IPS-NIHi11 (cell line): ENCODE data around the gene KCNJ16.
A peak's percentile ranks its signal among the peaks of the same experiment; 100 is the strongest.
"Not testable (repeated sequence)": the region's sequence is repeated elsewhere in the genome, so short reads cannot be mapped to it uniquely, and the experiment has no call there.

Source experiments
- DNase-seq: peaks from one replicate; pipeline ENCODE4 v3.0.0; 2012; ENCODE audit warnings: mixed read lengths, low spot score

The KCNJ16 gene

DNA sequence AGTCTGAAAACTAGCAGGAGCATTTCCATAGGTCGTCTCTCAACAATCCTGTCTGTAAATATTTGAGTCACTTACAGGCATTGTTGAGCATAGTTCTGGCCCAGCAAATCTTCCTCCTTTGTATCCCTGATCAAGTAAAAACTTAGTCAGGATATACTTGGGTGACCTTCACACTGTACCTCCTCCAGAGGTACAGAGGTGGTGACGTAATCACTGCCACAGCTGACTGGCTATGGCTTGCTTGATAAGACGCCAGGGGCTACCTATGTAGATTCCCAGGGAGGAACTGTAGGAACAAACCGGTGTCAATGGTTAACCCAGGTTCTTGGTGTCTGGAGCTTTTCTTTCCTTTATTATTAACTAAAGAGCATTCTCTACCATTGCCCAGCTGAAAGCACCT is at the start of gene KCNJ16:
TSS of gene KCNJ16 (plus strand) at position 270 of the 400 bp plus-strand sequence. CDS start 56,863 bp downstream, outside the sequence.
- DNase-seq: peak; percentile 23

DNA sequence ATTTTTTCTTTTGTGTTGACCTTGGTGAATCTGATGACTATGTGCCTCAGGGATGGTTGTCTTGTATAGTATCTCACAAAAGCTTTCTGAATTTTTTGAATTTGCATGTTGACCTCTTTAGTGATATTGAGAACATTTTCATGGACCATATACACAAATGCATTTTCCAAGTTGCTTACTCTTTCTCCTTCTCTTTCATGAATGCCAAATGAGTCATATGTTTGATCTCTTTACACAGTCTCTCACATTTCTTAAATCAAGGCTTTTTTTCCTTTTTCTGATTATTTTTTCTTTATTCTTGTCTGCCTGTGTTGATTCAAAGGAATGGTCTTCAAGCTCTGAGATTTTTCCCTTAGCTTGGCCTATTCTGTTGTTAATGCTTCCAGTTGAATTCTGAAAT is 46.6 kb upstream of the KCNJ16 start:
- DNase-seq: no peak

DNA sequence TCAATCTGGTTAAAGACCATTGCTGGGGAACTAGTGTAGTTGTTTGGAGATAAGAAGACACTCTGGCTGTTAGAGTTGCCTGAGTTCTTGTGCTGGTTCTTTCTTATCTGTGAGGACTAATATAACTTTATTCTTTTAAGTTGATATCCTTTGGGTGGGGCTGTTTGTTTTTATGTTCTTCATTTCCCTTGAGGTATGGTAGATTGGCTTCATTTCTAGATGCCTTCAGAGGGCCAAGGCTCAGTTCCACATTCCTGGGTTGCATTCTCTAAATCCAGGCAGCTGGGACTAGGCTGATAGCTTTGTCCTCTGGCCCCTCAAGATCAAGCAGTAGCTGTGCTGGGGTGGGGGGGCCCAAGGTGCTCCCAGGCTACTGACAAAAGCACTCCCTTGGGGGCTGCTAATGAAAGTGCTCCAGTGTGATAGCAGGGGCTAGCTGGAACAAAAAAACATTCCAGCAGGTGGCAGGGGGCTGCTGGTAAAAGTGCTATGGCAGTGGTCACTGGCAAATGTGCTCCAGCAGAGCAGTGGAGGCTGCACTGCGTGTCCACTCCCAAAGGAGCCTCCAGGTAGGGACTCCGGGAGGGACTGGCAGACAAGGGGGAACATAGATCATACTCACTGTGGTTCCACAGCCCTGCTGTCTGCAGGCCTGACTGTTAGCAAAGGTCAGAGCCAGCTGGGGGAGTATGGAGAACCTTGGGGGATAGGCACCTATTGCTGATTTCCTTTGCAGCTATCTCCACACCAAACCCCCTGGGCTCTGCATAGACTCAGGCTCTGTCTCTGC is 45.9 kb upstream of the KCNJ16 start:
- no peak for DNase-seq

DNA sequence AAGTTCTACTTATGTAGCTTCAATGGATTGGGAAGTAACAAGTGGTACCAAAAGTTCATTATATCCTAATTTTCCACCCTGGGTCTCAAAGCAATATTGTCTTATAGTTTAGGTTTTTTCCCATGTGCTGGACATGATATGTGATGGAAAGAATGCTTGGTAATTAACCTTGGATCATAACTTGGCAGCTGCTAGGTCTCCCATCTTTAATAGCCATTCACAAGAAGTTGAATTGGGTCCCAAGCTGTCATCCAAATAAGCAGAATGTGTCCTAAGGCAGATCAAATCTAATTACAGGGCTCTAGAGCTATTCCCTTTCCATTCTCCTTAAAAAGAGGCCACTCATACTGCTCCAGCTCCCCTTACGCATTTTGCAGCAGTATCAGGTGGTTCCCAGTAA is 44.7 kb upstream of the KCNJ16 start:
- no peak for DNase-seq

- no peak for DNase-seq
Observed at GRCh38 chr17:70031341-70031740, 43.7 kb upstream of the KCNJ16 start.

DNA sequence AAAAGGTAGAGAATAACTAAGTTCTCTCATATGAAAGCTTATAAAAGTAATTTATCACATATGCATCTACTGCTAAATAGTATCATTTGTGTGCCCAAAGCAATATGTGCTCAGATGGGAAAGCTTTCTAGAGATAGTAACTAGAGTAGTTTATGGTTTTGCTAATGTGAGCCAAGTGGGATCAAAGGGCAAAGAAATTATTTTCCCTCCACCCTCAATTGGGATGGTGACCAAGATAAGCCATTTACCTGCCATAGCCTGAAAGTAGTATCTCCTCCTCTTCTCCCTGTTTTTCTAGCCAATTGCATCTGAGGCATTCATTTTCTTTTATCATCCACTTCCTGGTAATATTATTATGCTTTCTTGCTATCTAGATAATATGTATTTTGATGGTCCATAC is 41.9 kb upstream of the KCNJ16 start:
- DNase-seq: no peak

- no peak for DNase-seq
Observed at GRCh38 chr17:70034158-70034557, 40.9 kb upstream of the KCNJ16 start.

DNA sequence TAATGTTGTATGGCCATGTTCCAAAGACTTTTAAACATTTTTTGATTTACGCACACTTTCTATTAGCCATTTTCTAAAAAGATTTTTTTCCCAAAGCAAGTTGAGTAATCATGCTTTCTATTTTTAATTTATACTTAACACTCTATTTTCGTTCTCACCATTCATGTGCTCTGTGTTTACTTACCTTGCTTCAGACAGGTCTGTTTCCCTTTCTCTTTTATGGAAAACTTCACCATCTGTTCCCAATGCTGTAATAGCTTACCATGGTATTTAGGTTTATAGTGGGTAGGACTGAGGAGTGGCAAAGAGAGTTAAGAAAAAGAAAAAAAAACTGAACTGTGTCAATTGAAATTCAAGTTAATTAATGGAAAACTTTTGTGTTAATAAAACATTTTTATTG is 37.5 kb upstream of the KCNJ16 start:
- no peak for DNase-seq

GRCh38 chr17:70040336-70040735 is 34.7 kb upstream of the KCNJ16 start:
- DNase-seq: no peak

DNA sequence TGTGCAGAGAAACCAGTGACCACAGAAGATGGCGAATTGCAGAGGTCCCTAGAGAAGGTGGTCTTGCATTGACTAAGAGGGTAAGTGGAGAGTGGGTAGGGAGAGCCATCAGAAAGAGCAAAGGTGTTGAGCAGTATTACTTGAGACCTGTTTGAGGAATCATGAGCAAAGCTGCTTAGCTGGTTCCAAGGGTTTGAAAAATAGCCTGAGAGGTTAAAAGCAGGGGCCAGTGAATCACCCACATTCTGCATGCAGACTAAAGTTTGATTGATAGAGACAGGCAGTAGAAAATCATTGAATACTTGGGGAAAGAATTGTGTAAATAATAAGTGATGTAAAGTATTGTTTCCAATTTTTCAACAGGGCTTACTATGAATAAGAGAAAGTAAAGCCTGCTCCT is 34.0 kb upstream of the KCNJ16 start:
- DNase-seq: no peak

DNA sequence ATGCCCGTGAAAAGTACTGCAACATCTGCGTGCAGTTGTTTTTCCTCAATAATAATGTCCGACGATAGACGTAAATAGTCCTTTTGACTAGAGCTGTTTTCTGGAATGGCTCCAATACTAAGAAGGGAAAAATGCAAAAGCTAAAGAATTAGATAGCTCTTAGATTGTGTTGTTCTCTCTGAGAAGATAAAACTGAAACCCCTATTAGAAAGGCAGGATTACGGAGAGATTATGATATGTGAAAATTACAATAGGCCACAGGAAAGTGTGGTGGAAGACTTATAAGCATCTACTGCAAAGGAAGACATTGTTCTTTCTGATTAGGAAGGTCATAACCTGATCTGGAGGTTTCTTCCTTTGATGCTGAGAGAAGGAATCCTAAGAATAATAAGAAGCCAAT is 33.5 kb upstream of the KCNJ16 start:
- DNase-seq: no peak

DNA sequence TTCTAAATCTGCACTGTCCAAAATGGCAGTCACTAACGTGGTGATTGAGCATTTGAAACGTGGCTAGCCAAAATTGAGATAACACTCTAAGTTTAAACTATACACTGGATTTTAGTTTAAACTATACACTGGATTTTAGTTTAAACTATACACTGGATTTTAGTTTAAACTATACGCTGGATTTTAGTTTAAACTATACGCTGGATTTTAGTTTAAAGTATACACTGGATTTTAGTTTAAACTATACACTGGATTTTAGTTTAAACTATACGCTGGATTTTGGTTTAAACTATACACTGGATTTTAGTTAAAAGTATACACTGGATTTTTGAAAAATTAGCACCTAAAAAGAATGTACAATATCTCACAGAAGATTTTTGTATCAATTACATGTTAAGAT is 29.2 kb upstream of the KCNJ16 start:
- not testable (repeated sequence) for DNase-seq

DNA sequence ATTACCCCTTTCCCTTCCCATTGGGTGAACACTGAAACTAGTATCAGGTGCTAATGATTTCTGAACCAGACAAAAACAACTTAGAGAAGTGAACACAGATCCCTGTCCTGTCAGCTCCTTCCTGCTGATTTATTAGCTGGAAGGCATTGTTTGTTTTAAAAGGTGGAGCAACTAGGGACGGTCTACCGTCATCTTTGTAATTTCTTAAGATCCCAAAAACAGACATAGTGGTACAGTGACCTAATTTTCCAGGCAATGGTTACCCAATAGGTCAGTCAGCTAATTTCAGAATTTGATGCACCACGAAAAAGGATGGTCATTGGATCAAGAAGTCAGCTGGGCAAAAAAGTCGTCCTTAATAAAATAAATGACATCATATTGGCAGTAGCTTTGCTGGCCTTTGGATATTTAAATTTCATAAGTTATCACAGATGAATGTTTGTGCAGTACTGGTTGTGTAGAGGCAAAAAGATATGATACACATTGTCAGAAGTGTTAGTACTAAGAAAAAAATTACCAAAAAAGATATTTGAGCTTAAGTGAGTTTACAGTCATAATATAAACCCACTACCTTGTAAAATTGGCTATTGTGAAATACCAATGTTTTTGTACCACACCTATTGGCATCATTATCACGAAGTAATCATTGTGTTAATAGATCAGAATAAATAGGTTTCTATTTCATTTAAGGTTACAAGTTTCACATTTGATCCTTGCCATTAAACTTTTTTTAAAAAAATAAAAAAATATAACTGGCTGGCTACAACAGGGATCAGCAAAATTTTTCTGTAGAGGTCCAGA is 27.2 kb upstream of the KCNJ16 start:
- no peak for DNase-seq

DNA sequence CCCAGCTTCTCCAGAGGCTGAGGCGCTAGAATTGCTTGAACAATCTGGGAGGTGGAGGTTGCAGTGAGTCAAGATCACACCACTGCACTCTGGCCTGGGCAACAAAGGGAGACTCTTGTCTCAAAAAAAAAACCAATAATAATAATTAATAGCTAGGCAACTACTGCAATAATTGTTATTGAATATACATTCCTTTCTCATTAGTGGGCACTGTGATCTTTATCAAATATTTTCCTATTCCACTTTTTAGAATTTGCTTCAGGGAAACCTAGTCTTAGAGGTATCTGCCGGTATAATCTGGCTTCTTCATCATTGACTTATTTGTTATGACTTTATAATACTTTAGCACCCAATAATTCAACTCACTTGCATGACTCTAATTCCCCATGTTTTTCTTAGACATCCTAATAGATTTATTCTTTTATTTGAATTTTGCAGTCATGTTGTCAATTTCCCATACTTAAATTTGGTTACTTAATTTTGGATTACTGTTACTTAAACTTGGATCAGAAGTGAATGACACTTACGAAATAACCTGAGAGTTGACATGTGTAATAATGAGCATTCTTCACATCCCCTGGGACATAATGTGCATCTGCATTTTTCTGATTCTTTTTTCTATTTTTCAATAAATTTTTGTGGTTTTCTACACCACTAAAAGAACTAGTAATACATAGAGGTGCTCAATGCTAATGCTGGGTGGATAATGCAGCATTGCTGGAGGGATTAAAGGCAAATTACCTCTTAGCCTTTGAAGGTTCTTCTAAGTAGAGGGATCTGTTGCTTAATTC is 25.0 kb upstream of the KCNJ16 start:
- DNase-seq: no peak

GRCh38 chr17:70050931-70051330 is 24.1 kb upstream of the KCNJ16 start:
- no peak for DNase-seq

- DNase-seq: no peak
Observed at GRCh38 chr17:70053241-70054234, 21.5 kb upstream of the KCNJ16 start.

DNA sequence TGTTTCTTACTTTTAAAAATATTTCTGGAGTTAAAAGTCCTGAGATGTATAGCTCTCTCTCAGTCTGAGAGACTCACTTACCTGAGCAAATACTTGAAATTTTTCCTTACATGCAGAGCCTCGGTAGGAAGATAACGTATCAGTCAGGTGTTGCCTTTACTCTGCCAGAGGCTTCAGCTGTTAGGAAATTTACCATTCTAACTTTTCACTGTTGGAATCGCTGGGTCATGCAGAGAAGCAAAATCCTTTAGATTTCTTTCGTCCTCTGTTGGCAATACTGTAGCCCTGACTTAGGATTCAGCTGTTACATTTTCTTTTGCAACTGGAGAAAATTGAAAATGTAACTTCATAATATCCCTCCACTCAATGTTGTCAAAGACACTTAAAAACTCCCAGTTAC is 20.0 kb upstream of the KCNJ16 start:
- DNase-seq: no peak

DNA sequence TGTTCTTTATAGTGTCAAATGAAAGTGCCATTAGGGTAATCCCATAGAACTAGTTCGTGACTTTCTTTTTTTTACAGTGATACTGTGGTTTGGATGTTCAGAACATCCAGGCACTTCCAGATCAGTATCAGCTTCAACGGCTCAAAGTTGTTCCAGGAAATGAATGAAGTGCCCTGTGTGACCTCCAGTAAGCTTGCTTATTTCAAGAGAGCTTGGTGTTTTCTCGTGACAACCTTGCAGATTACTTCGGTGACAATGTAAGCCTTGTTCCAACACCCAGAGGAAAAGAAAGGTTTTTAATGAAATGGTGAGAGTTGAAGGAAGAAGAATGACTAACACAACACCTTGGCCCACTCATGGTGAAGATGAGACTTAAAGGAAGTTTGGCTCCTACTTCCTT is 16.0 kb upstream of the KCNJ16 start:
- no peak for DNase-seq

GRCh38 chr17:70059649-70060048 is 15.4 kb upstream of the KCNJ16 start:
- DNase-seq: no peak

GRCh38 chr17:70060415-70060814 is 14.6 kb upstream of the KCNJ16 start:
- no peak for DNase-seq

DNA sequence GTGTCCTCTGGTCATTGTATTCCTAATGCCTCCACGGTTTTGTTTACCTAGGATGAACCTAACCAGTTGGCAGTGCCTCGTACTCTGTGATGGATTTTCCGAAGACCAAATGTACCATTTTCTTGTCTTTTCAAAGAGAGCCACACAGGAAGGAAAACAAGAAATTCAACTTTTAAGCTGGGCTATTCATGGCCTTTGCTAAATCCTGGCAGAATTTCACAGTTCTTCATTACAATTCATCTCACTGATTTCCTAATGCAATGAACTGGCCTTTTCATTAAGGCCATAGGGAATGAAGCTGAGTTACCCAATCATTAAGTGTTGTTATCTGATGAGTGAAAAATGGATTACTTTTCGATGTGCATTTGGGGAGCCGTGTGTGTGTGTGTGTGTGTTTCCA is 7.9 kb upstream of the KCNJ16 start:
- DNase-seq: no peak
